ENCODE measurements around the gene ASMT. TPM values are rescaled to one million over a fixed set of nuclear protein-coding genes. Genes with fewer than 3 reads are reported as not detected.
"Not testable (repeated sequence)": the region's sequence is repeated elsewhere in the genome, so short reads cannot be mapped to it uniquely, and the experiment has no call there.

Gene ASMT
- total RNA-seq, 1 donor from 2014 or later = not detected

DNA sequence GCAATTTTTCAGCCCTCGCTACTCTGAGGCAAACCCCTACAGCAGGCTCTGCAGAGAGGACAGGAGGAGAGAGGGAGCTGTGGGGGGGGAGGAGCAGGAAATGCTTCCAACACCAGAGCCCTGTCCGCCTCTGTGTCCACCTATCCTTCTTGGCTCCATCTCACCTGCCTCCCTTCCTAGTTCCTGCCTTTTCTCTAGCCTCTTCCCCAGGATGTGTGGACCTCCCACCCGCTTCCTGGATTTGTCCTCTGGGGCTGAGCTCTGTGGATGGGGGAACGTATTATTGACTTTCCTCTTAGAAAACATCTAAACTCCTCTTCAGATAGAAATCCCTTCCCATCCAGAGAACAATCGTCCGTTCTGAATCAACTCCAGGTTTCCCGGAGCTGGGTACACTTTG, 14.4 kb downstream of the ASMT start:
- intact Hi-C loops (cut with micrococcal nuclease) = no loop called here

DNA sequence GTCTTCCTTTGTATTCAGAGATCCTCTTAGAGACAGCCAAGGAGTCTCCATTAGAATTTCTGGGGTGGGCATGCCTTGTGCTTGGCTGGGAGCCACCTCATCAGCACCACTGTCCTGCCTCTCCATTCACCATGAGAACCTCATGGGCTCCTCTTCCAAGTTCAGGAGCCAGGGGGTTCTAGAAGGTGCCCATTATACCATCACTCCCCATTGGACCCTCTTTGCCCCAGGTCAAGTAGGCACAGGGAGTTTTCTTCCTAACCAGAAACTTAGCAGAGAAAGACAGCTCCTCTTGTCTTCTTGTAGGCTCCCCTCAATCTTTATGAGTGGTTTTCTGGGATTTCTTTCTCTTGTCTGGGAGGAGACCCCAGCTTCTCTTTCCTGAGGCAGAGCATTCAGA, 31.1 kb downstream of the ASMT start:
- intact Hi-C loops (cut with micrococcal nuclease) = no loop called here

DNA sequence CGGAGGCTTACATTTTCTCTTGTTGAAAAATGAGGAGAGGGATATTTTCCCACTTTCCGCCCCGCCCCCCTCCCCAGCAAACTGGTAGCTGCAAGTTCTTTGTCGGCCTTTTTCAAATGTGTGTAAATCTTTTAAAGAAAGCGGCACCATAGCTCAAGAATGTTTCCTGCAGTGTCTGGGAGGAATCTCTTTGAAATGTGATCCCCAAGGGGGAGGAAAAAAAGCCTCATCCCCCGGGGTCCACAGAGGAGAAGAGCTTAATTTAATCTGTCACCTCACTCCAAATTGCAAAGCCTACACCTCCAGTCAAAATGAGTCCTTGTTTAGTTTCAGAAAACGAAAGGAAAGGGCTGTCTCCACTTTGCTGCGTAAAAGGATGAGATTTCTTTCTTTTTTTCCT, 34.8 kb downstream of the ASMT start:
- intact Hi-C loops (cut with micrococcal nuclease) = no loop called here

DNA sequence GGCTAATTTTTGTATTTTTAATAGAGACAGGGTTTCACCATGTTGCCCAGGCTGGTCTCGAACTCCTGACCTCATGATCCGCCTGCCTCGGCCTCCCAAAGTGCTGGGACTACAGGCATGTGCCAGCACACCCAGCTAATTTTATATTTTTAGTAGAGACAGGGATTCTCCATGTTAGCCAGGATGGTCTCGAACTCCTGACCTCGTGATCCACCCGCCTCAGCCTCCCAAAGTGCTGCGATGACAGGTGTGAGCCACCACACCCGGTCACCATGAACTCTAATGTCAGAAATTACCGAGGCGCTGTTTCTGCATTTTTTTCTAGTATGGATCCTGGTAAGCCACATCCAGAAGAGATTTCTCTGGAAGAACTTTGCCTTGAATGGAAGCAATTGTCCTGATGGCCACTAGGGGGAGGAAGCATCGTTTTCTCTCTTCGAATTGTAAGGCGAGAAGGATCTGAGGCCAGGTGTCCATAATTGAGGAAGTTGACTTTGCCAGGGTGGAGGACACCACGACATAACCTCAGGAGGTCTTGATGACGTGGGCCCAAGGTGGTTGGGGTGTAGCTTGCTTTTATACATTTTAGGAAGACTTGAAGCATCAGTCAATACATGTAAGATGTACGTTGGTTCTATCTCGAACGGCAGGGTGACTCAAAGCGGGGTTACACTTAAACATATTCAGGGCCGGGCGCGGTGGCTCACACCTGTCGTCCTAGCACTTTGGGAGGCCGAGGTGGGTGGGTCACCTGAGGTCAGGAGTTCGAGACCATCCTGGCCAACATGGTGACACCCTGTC, 37.4 kb downstream of the ASMT start:
- intact Hi-C loops (cut with micrococcal nuclease) = loop anchor here (1.0 kb wide), 1 partner anchor 941 kb away; no protein-coding TSS in a partner anchor

DNA sequence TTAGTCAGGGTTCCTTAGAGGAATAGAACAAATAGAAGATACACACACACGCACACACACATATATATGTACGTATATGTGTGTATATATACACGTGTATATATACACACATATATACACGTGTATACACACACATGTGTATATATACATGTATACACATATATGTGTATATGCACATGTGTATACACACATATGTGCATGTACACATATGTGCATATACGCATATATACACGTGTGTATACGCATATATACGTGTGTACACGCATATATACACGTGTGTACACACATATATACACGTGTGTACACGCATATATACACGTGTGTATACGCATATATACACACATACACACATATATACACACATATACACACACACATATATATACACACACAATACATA, 41.5 kb downstream of the ASMT start:
- intact Hi-C loops (cut with micrococcal nuclease) = loop anchor here (2.0 to 5.0 kb wide), 5 partner anchors 66 to 1036 kb away; partner anchors contain the start of genes AKAP17A, CD99, DHRSX and P2RY8

DNA sequence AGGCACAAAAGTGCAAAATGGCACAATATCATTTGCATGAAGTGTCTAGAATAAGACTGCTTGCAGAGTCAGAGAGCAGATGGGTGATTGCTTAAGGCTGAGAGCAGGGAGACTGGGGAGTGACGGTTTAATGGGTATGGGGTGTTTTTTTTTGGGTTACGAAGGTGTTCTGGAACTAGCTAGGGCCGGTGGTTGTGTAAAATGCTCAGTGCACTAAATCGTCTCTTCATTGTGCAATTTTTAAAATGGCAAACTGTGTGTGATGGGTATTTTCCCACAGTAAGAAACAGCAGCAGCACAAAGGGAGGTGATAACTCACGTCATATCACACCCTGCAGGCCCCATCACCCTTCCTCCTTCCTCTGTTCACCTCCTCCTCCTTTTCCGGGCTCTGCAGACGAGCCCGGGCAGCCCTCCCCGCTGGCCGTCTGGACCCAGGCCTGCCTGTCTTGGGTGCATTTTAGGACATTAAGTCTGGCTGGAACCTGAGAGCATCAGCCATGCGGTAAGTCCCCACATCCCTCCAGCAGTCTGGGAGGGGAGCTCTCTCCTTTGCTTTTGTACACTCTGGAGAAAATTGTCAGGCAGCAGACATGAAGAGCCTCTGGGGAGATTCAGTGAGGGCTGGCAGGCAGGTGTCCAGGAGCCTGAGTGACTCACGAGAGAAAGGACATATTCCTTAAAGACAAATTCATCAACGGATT, 42.7 kb downstream of the ASMT start:
- intact Hi-C loops (cut with micrococcal nuclease) = loop anchor here (2.0 to 5.0 kb wide), 5 partner anchors 67 to 1035 kb away; partner anchors contain the start of genes AKAP17A, CD99, DHRSX and P2RY8

DNA sequence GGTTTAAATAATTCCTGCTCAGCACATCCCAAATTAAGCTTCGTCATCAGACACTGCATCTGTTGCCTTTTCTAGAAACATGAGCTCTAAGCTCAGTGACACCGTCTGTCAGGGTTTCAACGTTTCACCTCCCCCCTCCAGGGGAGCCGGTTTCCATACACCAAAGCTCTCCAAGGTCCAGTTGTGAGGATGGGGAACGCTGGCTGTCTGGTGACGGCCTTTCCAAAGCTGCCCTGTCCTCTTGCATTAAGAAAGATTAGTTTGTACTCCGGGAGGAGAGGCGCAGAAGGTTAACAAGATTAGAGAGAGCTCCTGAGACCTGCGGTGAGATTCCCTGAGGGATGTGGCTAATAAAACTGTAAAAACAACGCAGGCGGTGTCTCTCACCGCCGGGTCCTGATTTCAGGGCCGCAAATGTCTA, 43.2 kb downstream of the ASMT start:
- intact Hi-C loops (cut with micrococcal nuclease) = loop anchor here (5.0 kb wide), 4 partner anchors 121 to 1034 kb away; partner anchors contain the start of genes CD99, DHRSX, P2RY8 and ZBED1

DNA sequence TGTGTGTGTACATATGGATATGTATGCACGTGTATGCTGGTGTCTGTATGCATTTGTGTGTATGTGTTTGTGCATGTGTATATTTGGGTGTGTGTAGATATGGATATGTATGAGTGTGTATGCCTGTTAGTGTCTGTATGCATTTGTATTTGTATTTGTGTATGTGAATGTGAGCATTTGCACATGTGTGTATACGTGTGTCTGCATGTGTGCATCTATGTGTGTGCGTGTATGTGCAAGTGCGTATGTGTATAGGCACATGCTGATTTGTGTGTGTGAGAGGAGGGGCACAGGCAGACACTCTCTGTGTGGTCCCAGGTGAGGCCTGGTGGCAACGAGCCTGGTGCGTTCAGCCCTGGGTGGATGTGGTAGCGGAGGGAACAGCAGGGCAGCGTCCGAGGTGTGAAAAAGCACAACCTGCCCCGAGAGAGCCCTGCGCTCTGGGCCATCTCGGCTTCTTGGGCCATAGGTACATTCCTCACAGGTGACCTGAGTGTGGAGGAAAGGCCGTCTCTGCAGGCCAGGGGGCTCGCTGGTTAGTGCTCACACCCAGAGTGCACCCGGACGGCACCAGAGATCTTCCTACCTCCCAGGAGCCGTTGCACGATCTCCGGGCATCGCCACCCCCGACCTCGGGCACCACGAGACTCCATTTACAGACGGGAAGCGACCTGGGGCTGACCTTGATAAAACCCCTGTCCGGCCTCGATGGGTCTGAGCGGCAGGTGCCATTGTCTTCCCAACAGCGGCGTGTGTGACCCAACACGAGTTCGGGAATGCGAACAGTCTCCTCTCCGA, 45.0 kb downstream of the ASMT start:
- intact Hi-C loops (cut with micrococcal nuclease) = loop anchor here (2.0 to 5.0 kb wide), 5 partner anchors 23 to 1032 kb away; partner anchors contain the start of genes CD99, DHRSX, P2RY8 and ZBED1

DNA sequence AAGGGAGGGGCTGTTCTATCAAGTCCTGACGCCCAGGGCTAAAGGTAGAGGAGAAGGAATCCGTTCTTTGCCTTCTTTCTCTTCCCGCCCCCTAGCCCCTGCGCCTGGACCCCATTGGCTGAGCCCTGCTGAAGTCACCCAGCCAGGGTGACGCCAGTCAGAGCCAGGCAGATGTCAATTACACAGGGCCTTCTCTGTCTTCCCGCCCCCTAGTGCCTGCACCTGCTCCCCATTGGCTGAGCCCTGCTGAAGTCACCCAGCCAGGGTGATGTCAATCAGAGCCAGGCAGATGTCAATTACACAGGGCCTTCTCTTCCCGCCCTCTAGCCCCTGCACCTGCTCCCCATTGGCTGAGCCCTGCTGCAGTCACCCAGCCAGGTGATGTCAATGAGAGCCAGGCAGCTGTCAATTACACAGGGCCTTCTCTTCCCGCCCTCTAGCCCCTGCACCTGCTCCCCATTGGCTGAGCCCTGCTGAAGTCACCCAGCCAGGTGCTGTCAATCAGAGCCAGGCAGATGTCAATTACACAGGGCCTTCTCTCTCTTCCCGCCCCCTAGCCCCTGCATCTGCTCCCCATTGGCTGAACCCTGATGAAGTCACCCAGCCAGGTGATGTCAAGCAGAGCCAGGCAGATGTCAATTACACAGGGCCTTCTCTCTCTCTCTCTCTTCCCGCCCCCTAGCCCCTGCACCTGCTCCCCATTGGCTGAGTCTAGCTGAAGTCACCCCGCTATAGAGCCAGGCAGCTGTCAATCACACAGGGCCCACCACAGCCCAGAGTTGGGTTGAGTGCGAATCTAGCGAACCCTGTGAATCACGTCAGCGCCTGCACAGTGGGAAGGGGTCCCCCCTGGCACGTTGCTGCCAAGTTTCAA, 46.4 kb downstream of the ASMT start:
- intact Hi-C loops (cut with micrococcal nuclease) = loop anchor here (1.0 to 2.0 kb wide), 3 partner anchors 22 to 269 kb away; partner anchors contain the start of gene SLC25A6

DNA sequence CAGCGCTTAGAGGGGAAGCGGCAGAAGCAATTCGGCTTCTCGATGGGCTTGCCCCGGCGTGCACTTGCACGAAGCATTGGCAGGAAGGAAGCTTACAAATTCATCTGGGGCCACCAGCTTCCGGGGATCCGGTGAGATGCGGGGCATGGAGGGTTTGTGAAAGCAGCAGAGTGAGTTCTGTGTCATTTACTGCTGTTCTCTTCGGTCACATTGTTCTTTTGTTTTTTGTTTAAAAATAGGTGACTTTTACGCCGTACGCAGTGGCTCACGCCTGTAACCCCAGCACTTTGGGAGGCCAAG, 47.0 kb downstream of the ASMT start:
- intact Hi-C loops (cut with micrococcal nuclease) = loop anchor here (1.0 to 2.0 kb wide), 3 partner anchors 21 to 270 kb away; partner anchors contain the start of gene SLC25A6

DNA sequence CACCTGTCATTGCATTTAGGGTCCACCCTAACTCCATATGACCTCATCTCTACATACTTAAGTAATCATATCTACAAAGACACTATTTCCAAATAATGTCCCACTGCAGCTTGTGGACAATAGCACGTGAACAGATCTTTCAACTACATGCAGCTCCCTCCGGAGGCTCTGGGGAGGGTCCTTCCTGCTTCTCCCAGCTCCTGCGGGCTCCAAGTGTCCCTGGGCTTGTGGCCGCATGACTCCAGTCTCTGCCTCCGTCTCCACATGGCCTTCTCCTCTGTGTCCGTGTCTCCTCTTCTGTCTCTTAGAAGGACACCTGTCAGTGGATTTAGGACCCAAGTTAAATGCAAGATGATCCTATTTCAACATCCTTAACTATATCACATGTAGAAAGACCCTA, 52.7 kb downstream of the ASMT start:
- intact Hi-C loops (cut with micrococcal nuclease) = no loop called here

DNA sequence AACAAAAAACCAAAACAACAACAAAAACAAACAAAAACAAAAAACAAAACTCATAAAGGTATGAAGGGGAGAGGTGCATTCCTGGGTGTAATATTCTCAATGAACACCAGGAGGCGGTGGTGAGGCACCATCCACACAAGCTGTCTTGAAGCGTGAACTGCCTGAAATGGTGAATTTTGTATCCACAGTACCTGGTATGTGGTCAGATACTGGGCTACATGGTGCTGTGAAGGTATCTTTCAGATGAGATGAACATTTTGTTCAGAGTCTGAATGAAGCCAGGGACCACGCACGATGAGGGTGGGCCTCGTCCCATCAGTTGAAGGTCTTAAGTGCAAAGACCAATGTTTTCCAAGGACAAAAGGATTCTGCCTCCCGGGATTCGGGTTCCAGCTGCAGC, 58.5 kb downstream of the ASMT start:
- intact Hi-C loops (cut with micrococcal nuclease) = loop anchor here (1.0 kb wide), 1 partner anchor 920 kb away; no protein-coding TSS in a partner anchor

DNA sequence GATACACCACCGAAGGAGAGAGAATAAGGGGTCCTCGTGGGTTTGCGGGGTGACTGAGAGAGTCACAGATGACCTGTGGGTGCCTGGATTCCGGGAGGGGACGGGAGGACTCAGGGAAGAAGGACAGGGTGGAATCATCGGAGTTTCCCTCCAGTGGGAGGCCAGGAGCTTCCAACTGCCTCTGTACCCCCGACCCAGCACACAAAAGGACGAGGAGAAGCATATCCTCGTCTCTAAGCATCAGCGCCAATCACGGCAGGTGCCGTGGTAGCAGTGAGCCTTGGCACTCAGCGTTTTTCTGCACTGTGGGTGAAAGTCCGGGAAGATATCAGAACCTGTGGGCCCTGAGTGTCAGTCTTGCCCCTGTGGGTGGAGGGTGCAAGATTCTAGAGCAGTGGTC, 62.0 kb downstream of the ASMT start:
- intact Hi-C loops (cut with micrococcal nuclease) = no loop called here

DNA sequence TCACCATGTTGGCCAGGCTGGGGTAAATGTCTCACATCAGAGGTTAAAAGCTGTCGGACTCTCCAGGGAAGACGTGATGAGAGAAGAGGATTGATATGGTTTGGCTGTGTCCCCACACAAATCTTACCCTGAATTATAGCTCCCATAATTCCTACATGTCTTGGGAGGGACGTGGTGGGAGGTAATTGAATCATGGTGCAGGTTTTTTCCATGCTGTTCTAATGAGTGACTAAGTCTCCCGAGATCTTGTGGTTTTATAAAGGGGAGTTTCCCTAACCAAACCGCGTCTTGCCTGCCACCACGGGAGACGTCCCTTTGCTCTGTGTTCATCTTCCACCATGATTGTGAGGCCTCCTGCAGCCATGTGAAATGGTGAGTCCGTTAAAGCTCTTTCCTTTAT, 64.4 kb downstream of the ASMT start:
- intact Hi-C loops (cut with micrococcal nuclease) = no loop called here

DNA sequence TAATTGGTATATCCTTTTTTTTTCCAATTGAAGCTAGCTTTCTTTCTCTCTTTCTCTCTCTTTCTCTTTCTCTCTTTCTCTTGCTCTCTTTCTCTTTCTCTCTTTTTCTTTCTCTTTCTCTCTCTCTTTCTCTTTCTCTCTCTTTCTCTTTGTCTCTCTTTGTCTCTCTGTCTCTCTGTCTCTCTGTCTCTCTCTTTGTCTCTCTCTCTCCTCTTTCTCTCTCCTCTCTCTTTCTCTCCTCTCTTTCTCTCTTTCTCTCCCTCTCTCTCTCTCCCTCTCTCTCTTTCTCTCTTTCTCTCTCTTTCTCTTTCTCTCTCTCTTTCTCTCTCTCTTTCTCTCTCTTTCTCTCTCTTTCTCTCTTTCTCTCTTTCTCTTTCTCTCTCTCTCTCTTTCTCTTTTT, 66.6 kb downstream of the ASMT start:
- intact Hi-C loops (cut with micrococcal nuclease) = no loop called here

DNA sequence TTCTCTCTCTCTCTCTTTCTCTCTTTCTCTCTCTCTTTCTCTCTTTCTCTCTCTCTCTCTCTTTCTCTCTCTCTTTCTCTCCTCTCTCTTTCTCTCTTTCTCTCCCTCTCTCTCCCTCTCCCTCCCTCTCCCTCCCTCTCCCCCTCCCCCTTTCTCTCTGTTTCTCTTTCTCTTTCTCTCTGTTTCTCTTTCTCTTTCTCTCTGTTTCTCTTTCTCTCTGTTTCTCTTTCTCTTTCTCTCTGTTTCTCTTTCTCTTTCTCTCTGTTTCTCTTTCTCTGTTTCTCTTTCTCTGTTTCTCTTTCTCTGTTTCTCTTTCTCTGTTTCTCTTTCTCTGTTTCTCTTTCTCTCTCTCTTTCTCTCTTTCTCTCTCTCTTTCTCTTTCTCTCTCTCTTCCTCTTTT, 67.0 kb downstream of the ASMT start:
- intact Hi-C loops (cut with micrococcal nuclease) = loop anchor here (1.0 to 2.0 kb wide), 2 partner anchors 21 to 229 kb away; no protein-coding TSS in a partner anchor

DNA sequence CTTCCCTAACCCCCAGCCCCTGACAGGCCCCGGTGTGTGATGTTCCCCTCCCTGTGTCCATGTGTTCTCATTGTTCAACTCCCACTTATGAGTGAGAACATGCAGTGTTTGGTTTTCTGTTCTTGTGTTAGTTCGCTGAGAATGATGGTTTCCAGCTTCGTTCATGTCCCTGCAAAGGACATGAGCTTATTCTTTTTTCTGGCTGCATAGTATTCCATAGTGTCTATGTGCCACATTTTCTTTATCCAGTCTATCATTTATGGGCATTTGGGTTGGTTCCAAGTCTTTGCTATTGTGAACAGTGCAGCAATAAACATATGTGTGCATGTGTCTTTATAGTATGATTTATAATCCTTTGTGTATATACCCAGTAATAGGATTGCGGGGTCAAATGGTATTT, 67.6 kb downstream of the ASMT start:
- intact Hi-C loops (cut with micrococcal nuclease) = loop anchor here (1.0 to 2.0 kb wide), 2 partner anchors 22 to 229 kb away; no protein-coding TSS in a partner anchor

DNA sequence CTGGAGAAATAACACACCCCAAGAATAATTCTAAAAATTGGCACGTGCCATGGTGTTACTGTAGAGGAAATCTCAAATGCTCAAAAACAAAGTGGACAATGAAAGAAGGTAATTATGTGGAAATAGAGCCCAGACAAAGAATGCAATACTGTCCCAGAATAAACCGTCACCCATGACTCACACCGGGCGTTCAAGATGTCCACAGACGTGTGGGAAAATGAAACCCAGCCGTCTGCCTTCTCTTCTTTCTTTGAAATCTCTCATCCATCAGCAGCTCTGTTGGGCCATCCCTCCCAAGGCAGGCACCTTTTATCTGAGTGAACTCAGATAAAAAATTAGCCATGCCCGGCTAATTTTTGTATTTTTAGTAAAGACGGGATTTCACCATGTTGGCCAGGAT, 70.0 kb downstream of the ASMT start:
- intact Hi-C loops (cut with micrococcal nuclease) = not testable (repeated sequence)

DNA sequence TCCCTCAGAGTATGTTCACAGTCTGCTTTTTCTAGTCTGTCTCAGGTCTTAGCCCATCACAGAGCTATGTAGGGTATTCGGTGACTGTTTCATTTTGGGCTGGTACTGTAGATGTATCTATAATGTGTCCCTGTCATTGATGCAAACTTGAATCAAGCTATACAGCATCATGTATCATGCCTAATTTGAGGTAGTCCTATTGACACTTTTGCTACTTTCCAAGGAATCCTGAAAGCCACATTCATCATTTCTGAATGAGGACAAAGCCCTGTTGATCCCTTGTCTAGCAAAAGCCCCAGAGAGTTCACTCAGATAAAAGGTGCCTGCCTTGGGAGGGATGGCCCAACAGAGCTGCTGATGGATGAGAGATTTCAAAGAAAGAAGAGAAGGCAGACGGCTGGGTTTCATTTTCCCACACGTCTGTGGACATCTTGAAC, 70.6 kb downstream of the ASMT start:
- intact Hi-C loops (cut with micrococcal nuclease) = not testable (repeated sequence)

DNA sequence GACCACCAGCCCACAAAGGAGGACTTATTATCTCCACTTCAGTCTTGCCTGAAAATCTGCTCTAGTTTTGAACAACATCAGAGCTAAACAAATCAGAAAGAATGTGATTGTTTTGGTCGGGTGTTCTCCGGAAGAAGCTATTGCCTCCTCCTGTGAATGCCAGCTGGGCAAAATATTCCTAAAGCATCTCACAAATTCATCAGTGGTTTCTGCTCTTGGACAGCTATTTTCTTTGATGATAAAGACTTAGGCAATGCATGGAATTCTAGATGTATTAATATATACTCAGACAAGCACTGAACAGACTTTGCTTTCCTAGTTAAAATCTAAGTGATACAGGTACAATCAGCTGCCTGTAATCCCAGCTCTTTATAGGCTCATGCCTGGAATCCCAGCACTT, 71.8 kb downstream of the ASMT start:
- intact Hi-C loops (cut with micrococcal nuclease) = no loop called here

All from T-helper 2 cell treated with Interferon-gamma antibody and Interleukin-4, amounts not matched to agents 100 ng/mL and 5 ng/mL, for 36 hours (primary cell).